ENCODE measurements around the gene TRAPPC11. TPM values are rescaled to one million over a fixed set of nuclear protein-coding genes. Genes with fewer than 3 reads are reported as not detected.

Gene TRAPPC11
- total RNA-seq: 38.6 TPM
- long read RNA-seq, full-length matches to known transcripts: 22 of 34 reads
- long read RNA-seq, partial matches to known transcripts: 3 of 34 reads
- long read RNA-seq, other reads (novel, unspliced or antisense): 9 of 34 reads

DNA sequence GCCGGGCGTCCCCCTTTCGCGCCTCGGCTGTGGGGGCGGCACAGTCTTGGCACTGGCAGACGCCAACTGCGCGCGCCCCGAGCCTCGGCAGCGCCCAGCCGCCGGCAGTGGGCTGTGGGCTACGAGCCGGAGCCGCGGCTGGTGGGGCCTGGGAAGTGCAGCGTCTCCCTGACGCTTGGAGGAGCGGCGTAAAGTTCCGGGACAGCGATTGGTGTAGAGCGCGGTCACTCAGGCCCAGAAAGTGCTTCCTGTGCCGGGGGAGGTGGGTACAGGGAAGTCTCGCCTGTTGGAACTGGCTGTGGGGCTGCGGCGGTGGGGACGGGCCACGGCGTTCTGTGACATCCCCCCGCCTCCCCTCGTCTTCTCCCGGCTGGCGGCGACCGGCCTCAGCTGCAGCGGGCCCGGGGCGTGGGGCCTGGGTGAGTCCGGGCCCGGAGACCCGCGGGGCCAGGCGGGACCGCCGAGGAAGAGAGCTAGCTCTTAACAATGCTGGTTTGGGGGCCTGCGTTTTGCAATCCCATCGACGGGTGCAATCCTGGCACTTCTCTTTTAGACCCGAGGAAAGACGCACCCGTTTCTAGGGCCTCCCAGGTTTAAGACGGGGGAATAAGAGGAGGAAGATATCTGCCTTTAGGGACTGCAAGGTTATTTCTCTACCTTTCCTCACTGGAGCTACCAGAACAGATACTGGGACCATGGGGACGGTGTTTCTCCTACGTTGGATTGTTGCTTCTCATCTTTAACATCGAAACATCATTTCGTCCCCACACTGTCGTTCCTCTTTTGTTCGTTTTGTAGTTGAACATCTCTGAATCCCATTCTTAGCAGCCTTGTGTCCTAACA is at the start of gene TRAPPC11, which contains the start of gene RWDD4:
TRAPPC11 (plus strand) TSS at position 265 of the 843 bp plus-strand sequence. CDS start 4,575 bp downstream, outside the sequence.
RWDD4 (minus strand) TSS at position 157 of the 843 bp plus-strand sequence. CDS start 233 bp downstream, outside the sequence.
- H3K27ac ChIP-seq: peak within 1 kb of the TSS; percentile 96
- H3K4me3 ChIP-seq: peak within 1 kb of the TSS; percentile 88
- H3K4me1 ChIP-seq: peaks cover 24% of the 10 kb centered on the region
- DNase-seq: peak; percentile 99
- peak; percentile 100 for ATAC-seq
- H3K27me3 ChIP-seq (ENCODE audit: low read depth): no peaks in the 10 kb centered on the region
- intact Hi-C loops (cut with DNase I): no loop called here
- peaks cover 11% of the 10 kb centered on the region for H3K36me3 ChIP-seq
- TF ChIP-seq, protein P1, sequence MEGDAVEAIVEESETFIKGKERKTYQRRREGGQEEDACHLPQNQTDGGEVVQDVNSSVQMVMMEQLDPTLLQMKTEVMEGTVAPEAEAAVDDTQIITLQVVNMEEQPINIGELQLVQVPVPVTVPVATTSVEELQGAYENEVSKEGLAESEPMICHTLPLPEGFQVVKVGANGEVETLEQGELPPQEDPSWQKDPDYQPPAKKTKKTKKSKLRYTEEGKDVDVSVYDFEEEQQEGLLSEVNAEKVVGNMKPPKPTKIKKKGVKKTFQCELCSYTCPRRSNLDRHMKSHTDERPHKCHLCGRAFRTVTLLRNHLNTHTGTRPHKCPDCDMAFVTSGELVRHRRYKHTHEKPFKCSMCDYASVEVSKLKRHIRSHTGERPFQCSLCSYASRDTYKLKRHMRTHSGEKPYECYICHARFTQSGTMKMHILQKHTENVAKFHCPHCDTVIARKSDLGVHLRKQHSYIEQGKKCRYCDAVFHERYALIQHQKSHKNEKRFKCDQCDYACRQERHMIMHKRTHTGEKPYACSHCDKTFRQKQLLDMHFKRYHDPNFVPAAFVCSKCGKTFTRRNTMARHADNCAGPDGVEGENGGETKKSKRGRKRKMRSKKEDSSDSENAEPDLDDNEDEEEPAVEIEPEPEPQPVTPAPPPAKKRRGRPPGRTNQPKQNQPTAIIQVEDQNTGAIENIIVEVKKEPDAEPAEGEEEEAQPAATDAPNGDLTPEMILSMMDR (IDR thresholded peaks at IDR 0.05): peak; percentile 50
- no peaks in the 10 kb centered on the region for H3K9me3 ChIP-seq

DNA sequence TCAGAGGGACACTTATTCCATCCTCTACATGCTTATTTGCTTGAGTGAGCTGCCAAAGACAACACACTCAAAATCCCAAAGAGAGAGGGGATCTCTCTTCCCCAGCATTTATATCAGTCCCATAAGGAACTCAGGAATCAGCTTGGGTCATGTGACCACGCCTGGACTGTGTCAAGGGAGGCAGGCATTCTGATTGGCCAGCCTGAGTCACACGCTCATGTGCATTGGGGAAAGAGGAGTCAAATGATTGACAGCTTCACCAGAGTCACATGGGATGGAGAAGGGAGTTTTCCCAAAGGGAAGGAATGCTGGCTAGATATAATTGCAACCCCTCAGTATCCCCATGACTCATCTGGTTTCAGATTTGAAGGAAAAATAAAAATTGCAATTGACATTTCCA is 49.1 kb upstream of the TRAPPC11 start:
- H3K4me1 ChIP-seq: no peaks in the 10 kb centered on the region
- H3K27ac ChIP-seq: no peak overlapping the region
- ATAC-seq (peak in 1 of 2 donors; percentile 40), DNase-seq (no peak)
- TF ChIP-seq, protein P1 (IDR thresholded peaks at IDR 0.05): no peak
- intact Hi-C loops (cut with DNase I): no loop called here
- H3K27me3 ChIP-seq (ENCODE audit: low read depth): no peaks in the 10 kb centered on the region
- no peak overlapping the region for H3K4me3 ChIP-seq
- H3K36me3 ChIP-seq: no peaks in the 10 kb centered on the region
- no peaks in the 10 kb centered on the region for H3K9me3 ChIP-seq

DNA sequence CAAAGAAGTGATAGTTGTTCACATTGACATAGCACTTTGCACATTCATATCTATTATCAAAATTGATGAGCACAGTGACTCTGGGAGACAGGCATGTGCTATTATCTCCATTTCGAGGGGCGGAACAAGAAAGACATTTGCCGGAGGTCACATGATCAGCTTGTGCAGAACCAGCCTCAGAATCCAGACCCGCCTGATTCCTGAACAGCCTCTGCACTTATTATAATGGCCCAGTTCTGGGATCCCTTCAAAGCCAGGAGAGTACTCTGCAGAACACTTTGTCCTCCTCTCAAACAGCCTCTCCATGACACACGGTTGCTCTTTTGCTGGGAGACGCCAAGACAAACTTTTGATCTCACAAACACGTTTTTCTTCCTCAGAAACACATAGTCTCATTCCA is 48.5 kb upstream of the TRAPPC11 start:
- no peaks in the 10 kb centered on the region for H3K4me1 ChIP-seq
- no peaks in the 10 kb centered on the region for H3K9me3 ChIP-seq
- TF ChIP-seq, protein P1 (IDR thresholded peaks at IDR 0.05): no peak
- no peaks in the 10 kb centered on the region for H3K36me3 ChIP-seq
- H3K27ac ChIP-seq: no peak overlapping the region
- ATAC-seq: peak; percentile 83 to 89
- DNase-seq: no peak
- intact Hi-C loops (cut with DNase I): no loop called here
- no peaks in the 10 kb centered on the region for H3K27me3 ChIP-seq (ENCODE audit: low read depth)
- no peak overlapping the region for H3K4me3 ChIP-seq

DNA sequence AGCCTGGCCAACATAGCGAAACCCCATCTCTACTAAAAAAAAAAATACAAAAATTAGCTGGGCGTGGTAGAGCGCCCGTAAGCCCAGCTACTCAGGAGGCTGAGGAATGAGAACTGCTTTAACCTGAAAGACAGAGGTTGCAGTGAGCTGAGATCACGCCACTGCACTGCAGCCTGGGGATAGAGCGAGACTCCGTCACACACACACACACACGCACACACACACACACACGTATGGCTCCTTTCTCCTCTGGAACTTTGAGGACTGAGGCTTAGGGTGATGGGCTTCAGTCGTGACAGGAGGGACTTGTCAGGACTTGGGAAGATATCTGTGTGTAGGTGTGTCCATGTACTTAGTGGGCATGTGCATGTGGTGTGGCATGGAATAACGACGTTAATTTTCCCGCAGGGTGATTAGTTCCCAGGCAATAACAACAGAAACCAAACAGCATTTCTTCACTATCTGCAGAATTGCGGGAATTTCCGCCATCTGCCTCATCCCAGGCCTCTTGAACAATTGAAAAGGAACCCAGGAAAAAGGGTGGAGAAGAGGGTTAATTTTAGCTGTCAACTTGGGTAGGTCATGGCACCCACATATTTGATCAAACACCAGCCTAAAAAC is 47.8 kb upstream of the TRAPPC11 start:
- Histone ChIP-seq H3K4me3 (no peak overlapping the region), H3K27me3 (ENCODE audit: low read depth) (no peaks in the 10 kb centered on the region), H3K36me3 (no peaks in the 10 kb centered on the region), H3K9me3 (no peaks in the 10 kb centered on the region), H3K4me1 (no peaks in the 10 kb centered on the region), H3K27ac (no peak overlapping the region)
- intact Hi-C loops (cut with DNase I): no loop called here
- no peak for DNase-seq
- ATAC-seq: peak; percentile 25 to 49
- TF ChIP-seq, protein P1 (IDR thresholded peaks at IDR 0.05): no peak

DNA sequence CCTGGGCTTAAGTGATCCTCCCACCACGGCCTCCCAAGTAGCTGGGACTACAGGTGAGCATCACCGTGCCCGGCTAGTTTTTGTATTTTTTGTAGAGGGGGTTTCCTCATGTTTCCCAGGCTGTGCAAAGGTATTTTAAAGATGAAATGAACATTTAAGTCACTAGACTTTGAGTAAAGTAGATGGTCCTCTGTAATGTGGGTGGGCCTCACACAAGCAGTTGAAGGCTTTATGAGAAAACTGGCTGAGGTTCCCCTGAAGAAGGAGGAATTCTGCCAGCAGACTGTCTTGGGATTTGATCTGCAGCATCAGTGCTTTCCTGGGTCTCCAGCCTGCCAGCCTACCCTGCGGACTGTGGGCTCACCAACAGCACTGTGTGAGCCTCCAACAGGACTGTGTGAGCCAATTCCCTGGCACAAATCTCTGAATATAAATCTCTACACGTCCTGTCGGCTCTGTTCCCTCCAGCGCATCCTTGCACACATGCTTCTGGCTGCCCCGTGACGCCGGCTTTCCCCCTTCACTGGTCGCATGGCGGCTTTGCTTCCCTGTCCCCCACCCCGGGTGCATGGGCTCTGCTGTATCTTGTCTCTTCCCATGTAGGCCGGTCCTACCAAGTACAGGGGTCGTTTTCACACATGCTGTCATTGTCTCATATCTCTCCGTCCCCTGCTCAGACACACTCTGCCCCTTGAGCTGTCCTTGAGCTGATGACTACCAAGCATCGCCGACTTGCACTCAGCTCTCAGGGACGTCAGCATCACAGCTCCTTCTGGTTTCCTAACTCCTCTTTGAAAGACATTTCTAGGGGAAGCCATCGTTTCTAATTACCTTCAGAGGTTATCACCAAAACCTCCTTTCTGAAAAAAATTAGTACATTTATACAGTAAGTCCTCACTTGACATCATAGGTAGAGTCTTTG is 46.5 kb upstream of the TRAPPC11 start:
- Histone ChIP-seq H3K9me3 (no peaks in the 10 kb centered on the region), H3K4me3 (no peak overlapping the region), H3K27ac (no peak overlapping the region), H3K36me3 (no peaks in the 10 kb centered on the region), H3K4me1 (no peaks in the 10 kb centered on the region), H3K27me3 (ENCODE audit: low read depth) (no peaks in the 10 kb centered on the region)
- TF ChIP-seq, protein P1 (IDR thresholded peaks at IDR 0.05): no peak
- ATAC-seq (no peak), DNase-seq (no peak)
- intact Hi-C loops (cut with DNase I): no loop called here
